HepG2 (cell line): ENCODE results near the gene CCDC86. TPM values are rescaled to one million over a fixed set of nuclear protein-coding genes. Genes with fewer than 3 reads are reported as not detected.

Source experiments
- ADNP ChIP-seq: sonication (generic); formaldehyde crosslinking; IDR thresholded peaks from 2 replicates; pipeline ENCODE4 v1.4.0; 2020; ENCODE audit warnings: missing genetic modification reagents
- ATM ChIP-seq: fragments of 450-650 bp; IDR thresholded peaks from 2 replicates; pipeline ENCODE4 v1.7.1; 2017; ENCODE audit warnings: mild to moderate bottlenecking, borderline replicate concordance
- ATRX ChIP-seq: sonication (generic); formaldehyde crosslinking; IDR thresholded peaks from 2 replicates; pipeline ENCODE4 v1.4.0; 2020; ENCODE audit warnings: missing genetic modification reagents, borderline replicate concordance
- CCAR2 ChIP-seq: fragments of 200-400 bp; formaldehyde crosslinking; optimal IDR thresholded peaks from 2 replicates; pipeline ENCODE3; 2018; ENCODE audit warnings: low read depth, mild to moderate bottlenecking, low read length, moderate library complexity
- FOXO1 ChIP-seq: sonication (generic); formaldehyde crosslinking; IDR thresholded peaks from 2 replicates; pipeline ENCODE4 v1.4.0; 2020; ENCODE audit warnings: missing genetic modification reagents
- FUBP1 ChIP-seq: sonication (generic); formaldehyde crosslinking; IDR thresholded peaks from 2 replicates; pipeline ENCODE4 v1.5.1; 2020; ENCODE audit warnings: missing genetic modification reagents, mild to moderate bottlenecking, borderline replicate concordance
- HBP1 ChIP-seq: IDR thresholded peaks from 2 replicates; pipeline ENCODE4 v1.6.1; 2016; ENCODE audit warnings: low read depth, control low read depth
- KAT7 ChIP-seq: IDR thresholded peaks from 2 replicates; pipeline ENCODE4 v1.6.1; 2018; ENCODE audit warnings: borderline replicate concordance, missing compliant biosample characterization
- MEF2D ChIP-seq: sonication (generic); formaldehyde crosslinking; IDR thresholded peaks from 2 replicates; pipeline ENCODE4 v1.5.1; 2020; ENCODE audit warnings: mild to moderate bottlenecking, missing genetic modification reagents
- PITX1 ChIP-seq: sonication (generic); formaldehyde crosslinking; IDR thresholded peaks from 2 replicates; pipeline ENCODE4 v1.5.1; 2020; ENCODE audit warnings: mild to moderate bottlenecking, missing genetic modification reagents
- RBM22 ChIP-seq: fragments of 200-400 bp; formaldehyde crosslinking; optimal IDR thresholded peaks from 2 replicates; pipeline ENCODE3; 2017; ENCODE audit warnings: mild to moderate bottlenecking, low read length, moderate library complexity
- SP1 ChIP-seq, 2 experiments: fragments of 450-650 bp in 1 of 2; sonication (generic) in 1 of 2; formaldehyde crosslinking in 1 of 2; IDR thresholded peaks; 2 replicates each; pipeline versions ENCODE4 v1.4.0 to v1.6.1; 2016 to 2020; ENCODE audit warnings: missing genetic modification reagents in 1 of 2
- SRSF4 ChIP-seq: fragments of 200-400 bp; formaldehyde crosslinking; IDR thresholded peaks from one replicate; pipeline ENCODE4 v1.6.1; 2018; ENCODE audit warnings: mild to moderate bottlenecking, low read depth, low read length, moderate library complexity; ENCODE audit not compliant: poor library complexity, severe bottlenecking
- SRSF9 ChIP-seq: fragments of 200-400 bp; formaldehyde crosslinking; IDR thresholded peaks from 2 replicates; pipeline ENCODE4 v1.6.1; 2018; ENCODE audit warnings: borderline replicate concordance, mild to moderate bottlenecking, low read depth, low read length; ENCODE audit not compliant: insufficient read depth, poor library complexity, severe bottlenecking
- TBX2 ChIP-seq: sonication (generic); formaldehyde crosslinking; IDR thresholded peaks from 2 replicates; pipeline ENCODE4 v1.5.0; 2020; ENCODE audit warnings: missing genetic modification reagents, mild to moderate bottlenecking, borderline replicate concordance
- TFAP4 ChIP-seq: sonication (generic); IDR thresholded peaks from 2 replicates; pipeline ENCODE4 v1.6.1; 2016; ENCODE audit warnings: low read depth, borderline replicate concordance
- THAP11 ChIP-seq: IDR thresholded peaks from 2 replicates; pipeline ENCODE4 v1.6.1; 2016; ENCODE audit warnings: missing biosample characterization, missing genetic modification reagents
- ZBTB3 ChIP-seq: sonication (generic); formaldehyde crosslinking; IDR thresholded peaks from 2 replicates; pipeline ENCODE4 v1.4.0; 2020; ENCODE audit warnings: low read depth, mild to moderate bottlenecking, moderate library complexity, missing genetic modification reagents, borderline replicate concordance
- ZNF225 ChIP-seq: sonication (generic); formaldehyde crosslinking; IDR thresholded peaks from 2 replicates; pipeline ENCODE4 v1.4.0; 2020; ENCODE audit warnings: mild to moderate bottlenecking, missing genetic modification reagents
- ZNF530 ChIP-seq: sonication (generic); formaldehyde crosslinking; IDR thresholded peaks from 2 replicates; pipeline ENCODE4 v1.5.0; 2020; ENCODE audit warnings: low read depth, mild to moderate bottlenecking, missing genetic modification reagents
- ZNF746 ChIP-seq: sonication (generic); formaldehyde crosslinking; IDR thresholded peaks from 2 replicates; pipeline ENCODE4 v1.8.0; 2022; ENCODE audit warnings: mild to moderate bottlenecking, missing genetic modification reagents
- ZNF775 ChIP-seq: sonication (generic); formaldehyde crosslinking; IDR thresholded peaks from 2 replicates; pipeline ENCODE4 v1.4.0; 2020; ENCODE audit warnings: missing genetic modification reagents, mild to moderate bottlenecking, moderate library complexity, borderline replicate concordance
- polyA plus RNA-seq, 8 experiments: library from polyadenylated mRNA; depleted of rRNA in 3 of 8; stranded (reverse) in 7 of 8; unstranded in 1 of 8; fragments of >200 nt; fragmentation: Illumina TruSeq in 4 of 8; extraction: Trizol in 4 of 8; gene quantifications; 2 replicates each; pipeline versions ENCODE4 v1.2.1 to v1.2.3, GENCODE V29; 2011 to 2016; ENCODE audit warnings: low read depth in 4 of 8, missing spikeins in 1 of 8, mixed read lengths in 1 of 8; ENCODE audit not compliant: insufficient read depth in 1 of 8
- total RNA-seq, 5 experiments: library from RNA; depleted of rRNA; stranded (reverse); fragments of >200 nt; fragmentation: Illumina TruSeq; extraction: Trizol; gene quantifications; 2 replicates each; pipeline ENCODE4 v1.2.3, GENCODE V29; 2016; ENCODE audit warnings: low read depth in 1 of 5
- TF ChIP-seq, protein P1 (sequence below): sonication (generic); formaldehyde crosslinking; IDR thresholded peaks from 2 replicates; pipeline ENCODE4 v1.4.0; 2020; ENCODE audit warnings: missing genetic modification reagents

CCDC86 gene
- total and polyA plus RNA-seq, 2 of the 13 experiments (the other 11 are each of a cell fraction or from before 2014, with no cell fraction given), result 33.8 to 37.6 TPM

DNA sequence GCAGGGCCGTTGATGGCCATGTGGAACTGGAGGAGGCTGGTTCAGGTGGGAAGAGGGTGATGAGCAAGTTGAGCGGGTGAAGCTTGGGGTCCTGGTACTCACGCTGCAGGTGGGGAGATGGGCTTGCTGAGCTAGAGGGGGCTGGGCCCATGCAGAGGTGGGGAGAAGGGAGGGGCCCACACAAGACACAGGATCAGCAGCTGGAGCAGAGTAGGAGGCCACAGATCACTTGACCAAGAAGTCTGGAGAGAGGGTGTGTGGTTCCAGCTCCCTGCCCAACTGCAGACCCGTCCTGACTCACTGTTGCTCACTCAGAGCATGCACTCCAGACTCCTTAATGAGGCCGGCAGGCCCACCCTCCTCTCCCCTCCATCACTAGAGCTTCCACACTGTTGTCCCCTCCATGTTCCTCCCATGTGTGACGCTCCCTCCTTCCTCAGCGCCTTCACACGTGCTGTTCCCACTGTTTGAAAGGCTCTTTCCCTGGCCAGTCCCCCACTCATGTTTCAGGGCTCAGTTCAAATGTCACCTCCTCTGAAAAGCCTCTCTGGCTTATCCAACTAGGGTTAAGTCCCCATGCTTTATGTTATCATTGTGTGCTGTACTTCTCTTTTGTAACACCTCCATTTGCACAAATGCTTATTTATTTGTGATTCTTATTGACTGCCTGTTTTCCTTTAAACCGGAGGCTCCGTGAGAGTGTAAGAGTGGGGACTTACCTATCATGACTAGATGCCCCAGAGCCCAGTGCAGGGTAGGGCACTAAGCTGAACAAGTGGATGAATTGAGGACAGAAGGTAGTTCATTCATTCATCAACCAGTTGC lies 2.3 kb downstream of the CCDC86 start (continued):
- TF ChIP-seq FUBP1 (CRISPR knock-in tag), result no peak
- TF ChIP-seq ATM, result no peak
- TF ChIP-seq, protein P1, sequence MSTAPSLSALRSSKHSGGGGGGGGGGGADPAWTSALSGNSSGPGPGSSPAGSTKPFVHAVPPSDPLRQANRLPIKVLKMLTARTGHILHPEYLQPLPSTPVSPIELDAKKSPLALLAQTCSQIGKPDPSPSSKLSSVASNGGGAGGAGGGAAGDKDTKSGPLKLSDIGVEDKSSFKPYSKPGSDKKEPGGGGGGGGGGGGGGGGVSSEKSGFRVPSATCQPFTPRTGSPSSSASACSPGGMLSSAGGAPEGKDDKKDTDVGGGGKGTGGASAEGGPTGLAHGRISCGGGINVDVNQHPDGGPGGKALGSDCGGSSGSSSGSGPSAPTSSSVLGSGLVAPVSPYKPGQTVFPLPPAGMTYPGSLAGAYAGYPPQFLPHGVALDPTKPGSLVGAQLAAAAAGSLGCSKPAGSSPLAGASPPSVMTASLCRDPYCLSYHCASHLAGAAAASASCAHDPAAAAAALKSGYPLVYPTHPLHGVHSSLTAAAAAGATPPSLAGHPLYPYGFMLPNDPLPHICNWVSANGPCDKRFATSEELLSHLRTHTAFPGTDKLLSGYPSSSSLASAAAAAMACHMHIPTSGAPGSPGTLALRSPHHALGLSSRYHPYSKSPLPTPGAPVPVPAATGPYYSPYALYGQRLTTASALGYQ (CRISPR knock-in tag), result no peak
- no peak for TF ChIP-seq FOXO1
- no peak for TF ChIP-seq ZNF225 (CRISPR knock-in tag)
- TF ChIP-seq RBM22, result no peak
- no peak for TF ChIP-seq ATRX (CRISPR knock-in tag)
- 0 out of 2 replicates have a peak, but pooled peaks have one; percentile 57 for TF ChIP-seq ZBTB3
- TF ChIP-seq KAT7 (CRISPR knock-in tag), result 0 out of 2 replicates have a peak, but pooled peaks have one; percentile 3
- no peak for TF ChIP-seq SP1 (IDR thresholded peaks at IDR 0.05)
- no peak for TF ChIP-seq SP1 (CRISPR knock-in tag; IDR thresholded peaks at IDR 0.05)
- TF ChIP-seq SRSF4, result no peak
- 0 out of 2 replicates have a peak, but pooled peaks have one; percentile 25 for TF ChIP-seq MEF2D (CRISPR knock-in tag)
- no peak for TF ChIP-seq ZNF746
- TF ChIP-seq PITX1, result no peak
- no peak for TF ChIP-seq ZNF530 (CRISPR knock-in tag)
- TF ChIP-seq ZNF775, result 0 out of 2 replicates have a peak, but pooled peaks have one; percentile 11
- no peak for TF ChIP-seq SRSF9
- no peak for TF ChIP-seq ADNP (CRISPR knock-in tag)
- no peak for TF ChIP-seq THAP11 (CRISPR knock-in tag)
- peak; percentile 79; the same call in 1 of the 2 replicates for TF ChIP-seq HBP1 (CRISPR knock-in tag)
- no peak for TF ChIP-seq TBX2 (CRISPR knock-in tag)
- TF ChIP-seq CCAR2, result no peak
- TF ChIP-seq TFAP4, result no peak
